ENCODE data around the gene CACNG4.

DNA sequence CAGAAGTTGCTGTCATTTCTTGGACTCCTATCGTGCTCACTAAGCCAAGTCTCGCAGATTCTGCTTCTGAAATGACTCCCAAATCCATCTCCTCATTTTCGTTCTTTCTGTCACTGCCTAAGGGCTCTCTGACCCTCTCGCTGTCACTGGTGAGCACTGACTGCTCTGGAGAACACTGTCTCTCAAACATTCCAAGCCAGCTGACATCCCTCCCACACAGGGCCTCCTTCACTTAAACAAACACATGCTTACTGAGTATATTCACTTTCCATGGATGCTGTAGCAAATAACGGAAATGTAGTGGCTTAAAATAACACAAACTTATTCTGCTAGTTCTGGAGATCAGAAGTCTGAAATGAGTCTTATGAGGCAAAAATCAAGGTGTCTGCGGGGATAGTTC is 98.6 kb downstream of the CACNG4 start:
- TF ChIP-seq, protein P1, sequence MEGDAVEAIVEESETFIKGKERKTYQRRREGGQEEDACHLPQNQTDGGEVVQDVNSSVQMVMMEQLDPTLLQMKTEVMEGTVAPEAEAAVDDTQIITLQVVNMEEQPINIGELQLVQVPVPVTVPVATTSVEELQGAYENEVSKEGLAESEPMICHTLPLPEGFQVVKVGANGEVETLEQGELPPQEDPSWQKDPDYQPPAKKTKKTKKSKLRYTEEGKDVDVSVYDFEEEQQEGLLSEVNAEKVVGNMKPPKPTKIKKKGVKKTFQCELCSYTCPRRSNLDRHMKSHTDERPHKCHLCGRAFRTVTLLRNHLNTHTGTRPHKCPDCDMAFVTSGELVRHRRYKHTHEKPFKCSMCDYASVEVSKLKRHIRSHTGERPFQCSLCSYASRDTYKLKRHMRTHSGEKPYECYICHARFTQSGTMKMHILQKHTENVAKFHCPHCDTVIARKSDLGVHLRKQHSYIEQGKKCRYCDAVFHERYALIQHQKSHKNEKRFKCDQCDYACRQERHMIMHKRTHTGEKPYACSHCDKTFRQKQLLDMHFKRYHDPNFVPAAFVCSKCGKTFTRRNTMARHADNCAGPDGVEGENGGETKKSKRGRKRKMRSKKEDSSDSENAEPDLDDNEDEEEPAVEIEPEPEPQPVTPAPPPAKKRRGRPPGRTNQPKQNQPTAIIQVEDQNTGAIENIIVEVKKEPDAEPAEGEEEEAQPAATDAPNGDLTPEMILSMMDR (conservative IDR thresholded peaks at IDR 0.05) = no peak
- no peak for TF ChIP-seq ZFX (IDR thresholded peaks at IDR 0.05)

Data from C4-2B (cell line).